NCI-H2107 treated with DMSO at 0.1 percent for 48 hours (cell line): Measurements from ENCODE around the gene TMEM242.
"Not testable (repeated sequence)": the region's sequence is repeated elsewhere in the genome, so short reads cannot be mapped to it uniquely, and the experiment has no call there.

Source experiments
- DNase-seq: peaks from one replicate; lab custom pipeline; 2025; ENCODE audit not compliant: unreplicated experiment; lab: John Stamatoyannopoulos, UW

TMEM242 gene

DNA sequence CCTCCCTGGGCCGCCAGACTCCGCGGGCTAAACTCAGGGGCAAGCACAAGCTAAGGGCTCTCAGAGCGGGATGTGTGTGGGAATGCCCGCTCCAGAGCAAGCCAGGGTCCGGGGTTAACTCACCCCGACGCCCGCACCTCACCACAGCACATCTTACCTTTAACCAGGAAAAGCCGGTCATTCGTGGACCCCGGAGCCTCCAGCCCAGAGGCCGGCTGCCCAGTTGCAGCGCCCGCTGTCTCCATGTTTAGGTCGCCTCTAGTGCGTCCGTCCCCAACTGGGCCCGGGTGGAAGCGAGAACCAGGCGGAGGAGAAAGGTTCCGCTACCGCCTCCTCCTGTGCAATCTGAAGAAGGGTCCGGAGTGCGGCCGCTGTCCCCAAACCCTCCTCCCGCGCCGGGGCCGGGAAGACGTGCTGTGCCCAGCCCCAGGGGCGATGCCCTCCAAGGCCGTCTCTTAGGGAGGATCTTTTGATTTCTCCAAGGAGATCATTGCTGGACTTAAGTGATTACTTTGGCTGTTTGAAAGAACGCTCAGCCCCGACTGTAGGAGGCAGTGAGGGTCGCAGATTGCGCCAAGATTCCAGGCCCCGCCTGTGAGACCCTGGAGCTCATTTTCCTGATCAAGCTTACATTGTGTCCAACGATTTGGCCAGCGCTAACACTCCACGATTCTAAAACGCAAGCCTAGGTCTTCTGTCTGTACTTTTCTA is at the start of gene TMEM242:
TSS of gene TMEM242 (minus strand) at position 265 of the 711 bp plus-strand sequence. CDS start at position 245, 20 bp downstream.
- DNase-seq, result no peak

DNA sequence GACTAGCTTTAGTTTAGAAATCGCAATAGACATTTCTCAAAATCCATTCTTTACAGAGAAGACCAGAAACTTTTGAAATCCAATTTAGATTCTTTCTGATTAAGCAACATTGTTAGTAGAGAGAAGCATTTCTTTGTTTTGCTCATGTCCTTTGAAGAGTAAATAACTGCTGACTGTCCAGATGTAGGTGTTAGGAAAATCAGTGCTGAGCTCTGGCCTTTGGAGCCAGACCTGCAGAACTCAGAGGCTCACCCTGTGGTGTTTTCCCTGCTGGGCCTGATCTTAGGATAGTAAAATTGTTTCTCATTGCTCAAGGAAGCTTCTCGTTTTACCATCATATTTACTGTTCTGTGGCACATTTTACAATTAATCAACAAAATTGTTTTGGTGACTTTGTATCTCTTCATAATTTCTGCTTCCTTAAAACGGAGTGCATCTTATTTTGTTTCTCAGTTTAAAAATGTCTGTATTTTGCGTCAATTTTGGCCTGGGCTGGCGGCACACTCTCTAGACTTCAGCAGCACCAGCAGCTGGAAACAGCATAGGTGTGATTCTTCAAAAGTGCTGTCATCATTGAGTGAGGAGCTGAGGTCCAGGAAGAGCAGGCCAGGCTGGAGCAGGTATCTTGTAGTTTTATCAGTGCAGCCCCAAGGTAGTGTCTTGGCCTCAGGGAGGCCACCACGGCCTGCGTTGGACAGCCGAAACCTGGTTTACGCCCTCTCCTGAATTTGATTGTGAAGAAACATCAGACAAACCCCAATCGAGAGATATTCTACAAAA is 49.4 kb upstream of the TMEM242 start:
- no peak for DNase-seq

DNA sequence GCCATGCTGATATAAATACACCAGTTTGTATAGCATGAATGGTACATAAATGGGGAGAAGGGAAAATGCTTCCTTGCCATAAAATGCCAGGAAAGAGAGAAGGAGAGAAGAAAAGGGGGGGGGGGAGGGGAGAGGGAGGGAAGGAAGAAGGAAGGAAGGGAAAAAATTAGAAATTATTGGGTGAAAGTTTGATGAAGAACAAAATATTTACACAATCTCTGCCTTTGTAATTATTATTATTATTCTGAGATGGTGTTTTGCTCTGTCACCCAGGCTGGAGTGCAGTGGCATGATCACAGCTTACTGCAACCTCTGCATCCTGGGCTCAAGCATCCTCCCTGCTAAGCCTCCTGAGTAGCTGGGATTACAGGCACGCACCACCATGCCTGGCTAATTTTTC is 47.4 kb upstream of the TMEM242 start:
- DNase-seq, result no peak

DNA sequence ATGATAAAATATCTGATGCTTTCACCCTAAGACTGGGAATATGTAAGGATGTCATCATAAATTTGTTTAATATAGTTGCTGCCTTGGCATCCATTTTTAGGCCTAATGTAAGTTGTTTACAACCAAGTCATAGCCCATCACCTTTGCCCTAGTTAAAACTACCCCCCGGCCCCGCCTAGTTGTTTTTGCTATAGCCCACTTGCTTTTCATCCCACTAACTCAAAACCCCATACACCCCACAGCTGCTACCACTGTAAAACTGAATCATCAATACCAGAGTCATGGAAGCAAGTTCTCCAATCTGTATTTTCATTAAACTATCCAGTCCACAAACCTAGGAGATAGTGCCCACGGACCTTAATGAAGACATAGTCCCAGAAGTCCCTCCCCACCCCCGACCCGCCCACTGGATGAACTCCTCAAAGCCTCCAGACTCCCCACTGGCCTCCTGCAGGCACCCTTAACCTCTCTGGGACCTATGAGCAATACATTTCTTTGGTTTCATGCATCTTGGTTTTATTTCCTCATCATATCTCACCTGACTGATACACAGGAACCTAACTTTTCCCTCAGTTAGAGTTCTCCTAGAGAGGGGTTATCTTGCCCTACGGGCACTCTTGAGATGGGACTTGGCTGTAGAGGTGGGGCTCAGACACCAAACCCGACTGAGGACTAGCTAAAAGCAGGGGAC is 45.2 kb upstream of the TMEM242 start:
- DNase-seq, result no peak

DNA sequence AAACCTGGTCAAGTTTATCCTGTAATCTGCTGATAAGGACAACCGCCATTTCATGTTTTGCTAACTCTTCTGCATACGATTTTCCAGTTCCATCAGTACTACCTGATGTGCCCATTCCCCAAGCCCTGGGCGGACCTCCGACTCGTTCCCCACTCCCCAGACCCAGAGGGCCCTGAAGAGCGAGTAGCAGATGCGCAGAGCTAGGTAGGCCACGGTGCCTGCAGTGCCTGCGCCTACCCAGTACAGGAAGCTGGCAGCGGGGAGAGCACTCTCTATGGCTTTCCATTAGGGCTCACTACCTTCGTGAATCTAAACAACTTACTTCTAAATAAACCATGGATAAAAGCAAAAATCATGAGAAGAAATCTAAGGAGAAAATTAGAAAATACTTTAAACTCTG is 43.3 kb upstream of the TMEM242 start:
- DNase-seq, result no peak

DNA sequence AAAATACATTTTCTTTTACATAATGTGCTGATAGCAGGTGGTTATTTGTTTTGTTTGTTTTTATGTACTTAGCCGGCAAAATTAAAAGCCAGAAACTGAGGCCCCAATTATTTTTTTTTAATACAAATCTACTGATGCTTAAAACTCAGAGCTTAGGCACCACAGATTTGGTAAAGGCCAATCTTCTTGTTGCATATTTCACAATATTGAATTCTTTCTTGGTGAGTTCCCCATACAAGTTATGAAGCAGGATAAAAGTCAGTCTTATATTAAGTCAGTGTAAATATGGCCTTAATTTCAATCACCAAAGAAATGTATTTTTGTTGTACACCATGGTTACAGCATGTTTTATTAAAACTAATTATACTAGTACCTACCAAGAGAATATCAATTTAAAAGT is 41.4 kb upstream of the TMEM242 start:
- DNase-seq, result no peak

DNA sequence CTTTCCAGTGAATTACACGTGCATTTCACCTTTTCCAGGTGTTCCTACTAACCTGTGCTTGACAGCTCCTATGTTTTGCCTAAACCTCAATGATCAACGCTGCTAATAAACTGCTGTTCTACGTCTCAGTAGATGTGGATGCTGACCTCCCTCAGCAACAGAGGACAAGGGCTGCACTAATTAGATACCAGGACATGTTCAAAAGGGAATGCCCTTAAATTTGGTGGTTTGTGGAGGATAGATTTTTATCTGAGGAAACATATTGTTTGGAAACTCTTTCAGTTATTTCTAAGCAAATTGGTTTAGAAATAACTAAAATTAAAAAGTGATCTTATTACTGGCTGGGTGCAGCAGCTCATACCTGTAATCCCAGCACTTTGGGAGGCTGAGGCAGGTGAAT is 38.6 kb upstream of the TMEM242 start:
- no peak for DNase-seq

DNA sequence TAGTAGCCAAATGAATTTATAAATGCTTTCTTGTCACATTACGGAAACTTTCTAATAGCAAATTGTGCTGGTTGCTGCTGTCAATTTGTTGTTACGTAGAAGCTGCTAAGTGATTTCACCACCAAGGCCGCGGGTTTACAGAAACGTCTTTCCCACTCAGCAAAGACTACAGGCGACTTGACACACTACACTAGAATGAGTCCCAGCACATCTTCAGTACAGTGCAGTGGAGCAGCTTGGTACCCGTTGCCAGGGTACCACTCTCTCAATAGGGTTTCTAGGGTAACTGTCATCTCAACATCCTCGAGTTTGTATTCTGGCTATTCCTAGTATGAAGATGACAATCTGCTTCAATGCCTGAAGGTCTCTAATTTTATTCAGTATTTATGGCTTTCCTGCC is 35.0 kb upstream of the TMEM242 start:
- no peak for DNase-seq

DNA sequence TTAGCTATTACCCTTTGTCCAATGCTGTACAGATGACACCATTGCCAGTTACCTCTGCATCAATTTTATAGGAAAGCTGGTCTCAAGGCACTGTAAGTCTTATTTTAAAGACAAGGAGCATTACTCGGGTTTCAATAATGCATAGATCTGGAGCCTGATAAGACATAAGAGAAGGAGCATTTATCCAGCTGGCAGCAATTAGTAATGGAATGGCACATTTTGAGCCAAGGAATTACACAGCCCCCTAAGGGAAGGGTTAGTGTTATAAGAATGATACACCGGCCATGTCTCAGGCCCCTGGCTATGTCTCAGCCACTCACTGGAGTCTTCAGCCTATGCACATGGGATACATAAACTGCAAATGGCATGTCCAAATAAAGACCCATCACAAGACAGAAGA is 23.1 kb upstream of the TMEM242 start:
- no peak for DNase-seq

DNA sequence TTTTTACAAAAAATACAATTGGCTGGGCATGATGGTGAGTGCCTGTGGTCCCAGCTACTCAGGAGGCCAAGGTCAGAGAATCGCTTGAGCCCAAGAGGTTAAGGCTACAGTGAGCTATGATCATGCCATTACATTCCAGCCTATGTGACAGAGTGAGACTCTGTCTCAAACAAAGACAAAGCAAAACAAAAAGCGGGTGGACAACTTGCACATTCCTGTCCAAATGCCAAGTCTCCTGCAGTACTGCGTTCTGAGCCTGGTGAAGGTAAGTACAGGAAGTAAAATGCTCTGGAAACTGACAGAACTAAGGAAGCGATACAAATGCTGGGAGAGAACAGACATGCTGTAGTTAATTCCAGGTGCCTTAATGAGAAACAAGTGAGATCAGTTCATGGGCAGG is 20.4 kb upstream of the TMEM242 start:
- no peak for DNase-seq

DNA sequence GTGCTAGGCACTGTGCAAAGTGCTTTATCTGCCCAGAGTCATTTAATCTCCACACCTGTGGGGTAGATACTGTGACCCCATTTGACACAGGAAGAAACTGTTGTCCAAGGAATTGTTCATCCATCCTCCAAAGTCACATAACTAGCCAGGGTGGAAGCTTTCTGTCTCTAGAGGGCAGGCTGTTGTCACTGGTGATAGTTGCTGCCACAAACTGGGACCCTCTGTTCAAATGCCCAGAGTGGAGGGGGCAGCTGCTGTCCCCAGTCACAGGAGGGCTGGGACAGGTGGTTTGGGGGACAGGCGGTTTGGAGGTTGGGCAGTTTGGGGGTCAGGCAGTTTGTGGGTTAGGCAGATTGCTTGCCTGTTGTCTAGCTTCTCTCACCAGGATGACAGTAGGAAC is 16.1 kb upstream of the TMEM242 start:
- no peak for DNase-seq

DNA sequence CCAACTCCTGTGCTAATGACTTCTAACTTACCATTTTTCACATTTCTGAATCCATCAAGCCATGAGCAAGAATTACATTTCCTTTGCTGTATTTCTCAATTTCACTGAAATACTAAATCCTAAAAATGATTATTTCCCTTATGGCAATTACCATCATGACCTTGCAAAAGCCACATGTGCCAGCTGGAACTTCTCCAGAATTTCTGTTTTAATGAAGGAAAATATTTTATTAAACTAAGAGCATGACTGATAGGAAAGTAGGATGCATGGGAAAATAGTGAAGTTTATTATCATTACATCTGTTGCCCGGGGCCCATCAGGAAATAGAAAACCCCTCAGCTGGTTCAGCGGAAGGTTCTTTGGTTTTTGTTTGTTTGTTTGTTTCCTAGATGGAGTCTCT is 14.4 kb upstream of the TMEM242 start:
- no peak for DNase-seq

DNA sequence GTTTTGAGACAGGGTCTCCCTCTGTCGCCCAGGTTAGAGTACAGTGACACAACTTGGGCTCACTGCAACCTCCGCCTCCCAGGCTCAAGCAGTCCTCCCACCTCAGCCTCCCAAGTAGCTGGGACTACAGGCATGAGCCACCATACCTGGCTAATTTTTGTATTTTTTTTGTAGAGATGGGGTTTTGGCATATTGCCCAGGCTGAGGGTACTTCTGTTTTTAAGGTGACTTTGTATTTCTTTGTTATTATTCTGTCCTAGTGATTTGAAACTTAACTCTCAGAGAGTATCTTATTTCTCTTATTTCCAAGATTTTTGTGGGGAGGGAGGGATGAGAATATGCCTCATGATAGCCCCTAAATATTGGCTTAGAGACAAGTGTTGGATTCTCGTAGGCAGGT is 14.0 kb upstream of the TMEM242 start:
- DNase-seq, result not testable (repeated sequence)

DNA sequence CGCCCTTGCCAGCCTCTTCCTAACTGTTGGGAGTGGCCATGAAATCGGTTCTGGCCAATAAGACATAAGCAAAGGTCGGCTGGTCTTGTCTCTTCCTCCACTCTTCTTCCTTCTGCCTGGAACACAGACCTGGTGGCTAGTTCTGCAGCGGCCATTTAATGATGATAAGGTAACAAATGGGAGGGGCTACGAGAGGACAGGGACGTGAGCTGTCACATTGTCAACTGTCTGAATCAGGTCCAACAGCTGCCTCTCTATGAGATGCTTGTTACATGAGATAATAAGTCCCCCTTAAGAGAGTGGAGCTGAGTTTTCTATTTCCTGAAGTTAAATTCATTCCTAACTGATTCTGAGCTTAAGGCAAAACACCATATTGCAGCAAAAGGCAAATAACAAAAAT is 12.5 kb upstream of the TMEM242 start:
- DNase-seq, result no peak

DNA sequence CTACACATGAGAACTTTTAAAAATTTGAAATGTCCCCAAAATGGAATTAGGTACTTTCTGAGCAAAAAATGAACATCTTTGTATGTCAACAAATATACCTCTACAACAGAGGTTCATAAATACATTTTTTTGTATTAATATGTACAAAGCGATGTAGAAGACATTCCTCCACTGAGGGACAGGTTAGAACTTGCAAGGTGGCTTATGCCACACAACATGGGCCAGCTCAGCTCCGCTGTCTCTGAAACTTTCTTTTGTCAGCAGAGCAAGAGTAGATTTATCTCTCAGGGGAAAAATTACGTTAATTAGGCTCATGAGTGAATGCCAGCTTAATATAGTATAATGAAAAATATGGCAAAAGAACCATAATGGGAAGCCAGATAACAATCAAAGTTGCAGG is 10.6 kb upstream of the TMEM242 start:
- DNase-seq, result no peak

DNA sequence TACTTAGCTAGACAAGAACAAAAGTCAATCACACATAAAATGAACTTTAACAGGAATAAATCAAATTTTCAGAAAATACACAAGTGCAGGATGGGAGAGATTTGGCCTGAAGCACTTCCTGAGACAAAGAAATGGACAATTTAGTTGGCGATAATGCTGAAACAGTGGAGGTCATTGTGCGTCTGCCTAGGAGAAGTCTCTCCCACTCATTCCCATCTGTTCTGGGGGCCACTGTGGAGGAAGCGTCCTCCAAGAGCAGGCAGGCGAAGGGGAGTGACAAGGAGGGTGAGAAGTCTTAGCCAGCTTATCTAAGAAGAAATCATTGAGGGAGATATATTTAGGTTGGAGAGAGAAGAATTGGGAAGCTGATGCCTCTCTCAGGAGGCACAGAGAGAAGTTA is 10.2 kb upstream of the TMEM242 start:
- DNase-seq, result no peak

DNA sequence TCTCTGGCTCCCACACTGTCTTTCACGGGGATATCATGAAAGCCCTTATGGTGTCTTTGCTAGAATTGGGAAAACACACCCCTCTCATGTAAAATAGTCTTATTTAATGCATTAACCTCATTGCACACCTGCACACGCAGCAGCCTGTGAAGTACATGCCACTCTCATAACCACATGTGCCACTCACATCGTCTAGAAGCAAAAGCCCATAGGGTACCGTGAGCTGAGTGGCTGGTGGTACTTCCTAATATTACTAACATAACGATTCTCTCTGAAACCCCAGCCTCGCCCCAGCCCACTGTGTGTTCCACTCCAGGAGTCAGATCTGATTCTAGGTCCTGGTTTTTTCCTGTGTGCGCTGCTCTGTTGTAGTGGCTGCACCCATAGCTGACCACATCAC is 9.5 kb upstream of the TMEM242 start:
- no peak for DNase-seq

DNA sequence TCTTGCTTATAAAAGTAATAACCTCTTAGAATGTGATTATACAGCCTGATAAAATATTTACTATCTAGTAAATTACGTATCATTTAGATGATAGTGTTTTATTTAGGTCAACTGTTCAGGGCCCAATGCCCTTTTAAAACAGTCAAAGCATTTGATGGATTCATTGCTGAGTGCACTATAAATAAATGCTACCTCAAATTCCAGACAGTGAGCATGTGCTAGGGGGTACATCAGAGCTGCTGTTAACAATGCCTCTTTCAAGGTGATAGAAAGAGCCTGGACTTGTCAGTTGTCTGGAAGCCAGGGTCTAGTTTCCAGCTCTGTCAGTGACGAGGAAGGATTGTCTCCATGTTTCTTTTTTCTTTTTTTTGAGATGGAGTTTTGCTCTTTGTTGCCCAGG is 7.5 kb upstream of the TMEM242 start:
- DNase-seq, result no peak

DNA sequence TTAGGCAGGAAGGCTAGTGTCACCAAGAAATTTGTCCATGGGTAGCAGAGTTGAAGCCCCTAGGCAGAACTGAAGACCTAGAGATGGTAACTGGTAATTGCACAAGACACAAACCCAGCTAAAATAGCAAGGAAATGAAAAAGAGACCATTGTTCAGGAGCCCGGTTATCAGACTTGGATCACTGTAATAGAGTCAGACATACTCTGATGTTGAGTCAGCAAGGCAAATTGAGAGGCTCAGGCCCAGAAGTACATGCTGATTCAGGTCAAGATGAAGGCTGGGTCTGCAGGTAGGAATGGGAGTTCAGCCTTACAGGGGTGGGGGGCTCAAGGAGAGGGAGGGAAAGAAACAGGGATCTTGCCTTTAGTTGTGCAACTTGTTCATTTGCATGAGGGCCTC is 6.5 kb upstream of the TMEM242 start:
- DNase-seq, result no peak

DNA sequence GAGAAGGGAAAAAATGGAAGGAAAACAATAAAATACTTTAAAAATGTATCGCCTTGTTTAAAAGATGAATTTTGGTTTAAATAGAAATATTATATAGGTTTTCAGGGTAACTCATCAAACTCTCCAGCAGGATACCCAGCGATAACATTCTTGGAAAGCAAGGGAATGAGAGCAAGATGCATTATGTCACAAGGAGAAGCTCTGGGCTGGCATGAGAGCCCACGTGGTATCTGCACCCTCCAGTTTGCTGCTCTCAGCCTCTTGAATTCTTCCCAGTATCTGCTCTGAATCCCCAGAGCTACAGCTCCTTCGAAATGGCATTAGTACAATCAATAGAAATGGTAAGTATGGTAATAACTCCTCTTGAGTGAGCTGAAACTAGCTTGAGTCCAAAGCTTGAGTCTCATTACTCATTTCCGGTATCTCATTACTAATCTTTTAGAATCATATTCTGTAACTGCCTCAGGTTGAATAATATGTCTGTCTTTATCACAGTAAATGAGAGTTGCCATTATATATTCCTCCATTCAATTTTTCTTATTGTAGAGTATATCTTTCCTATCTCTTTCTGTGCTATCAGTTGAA is 4.9 kb upstream of the TMEM242 start:
- DNase-seq, result no peak

DNA sequence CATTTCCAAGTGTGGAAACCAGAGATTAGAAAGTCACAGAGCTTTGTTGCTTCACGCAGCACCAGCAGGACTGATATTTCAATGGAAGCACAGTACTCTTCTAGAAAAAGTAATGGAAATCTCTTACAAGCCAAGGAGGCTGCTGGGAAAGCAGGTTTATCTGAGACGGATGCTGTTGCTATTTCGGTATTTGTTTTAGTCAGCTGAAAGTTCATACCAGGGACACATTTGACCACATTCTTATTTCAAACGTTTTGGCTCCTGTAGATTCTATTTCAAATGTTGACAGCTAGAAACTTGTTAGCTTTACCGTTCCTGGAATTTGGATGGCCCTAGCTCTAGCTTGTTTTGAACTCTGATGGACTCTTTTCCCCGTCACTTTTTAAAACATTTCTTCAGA is 3.7 kb upstream of the TMEM242 start:
- no peak for DNase-seq
